Measurements from ENCODE around the gene GNB5. TPM values are rescaled to one million over a fixed set of nuclear protein-coding genes. Genes with fewer than 3 reads are reported as not detected.

The GNB5 gene
- total RNA-seq, 1 donor from 2014 or later = 25.6 TPM

- H2AFZ ChIP-seq (ENCODE audit: low read depth, low read length) = no peak overlapping the region
- H3K27ac ChIP-seq (ENCODE audit: low read depth, low read length) = no peak overlapping the region
- Mint-ChIP-seq H3K27ac (ENCODE audit: unreplicated experiment) (no peak overlapping the region), H3K4me3 (ENCODE audit: unreplicated experiment) (no peak overlapping the region), H3K27me3 (ENCODE audit: low read depth, unreplicated experiment) (no peaks in the 10 kb centered on the region), H3K9me3 (ENCODE audit: unreplicated experiment) (no peaks in the 10 kb centered on the region), H3K4me1 (ENCODE audit: low read depth, unreplicated experiment) (peaks cover 8% of the 10 kb centered on the region), H3K36me3 (ENCODE audit: low read depth, unreplicated experiment) (peaks cover 9% of the 10 kb centered on the region)
- no peaks in the 10 kb centered on the region for H3K27me3 ChIP-seq (ENCODE audit: insufficient read depth, low read length)
- H3K9ac ChIP-seq (ENCODE audit: low read length) = no peak overlapping the region
- DNase-seq (ENCODE audit: low read depth) (no peak), FAIRE-seq (no peak)
- H3K9me3 ChIP-seq (ENCODE audit: insufficient read depth, low read depth, low read length) = no peaks in the 10 kb centered on the region
- H3K36me3 ChIP-seq (ENCODE audit: insufficient read depth, low read length) = peaks cover 4% of the 10 kb centered on the region
- H3K4me3 ChIP-seq (ENCODE audit: insufficient read depth, low read depth, low read length) = no peak overlapping the region
- TF ChIP-seq EZH2 (IDR thresholded peaks at IDR 0.05; ENCODE audit: insufficient read depth, low read length) (no peak), CTCF (IDR thresholded peaks at IDR 0.05; ENCODE audit: insufficient read depth, low read depth, low read length) (no peak)
- no peak overlapping the region for H3K4me2 ChIP-seq (ENCODE audit: low read length)
- H4K20me1 ChIP-seq (ENCODE audit: insufficient read depth, low read length) = no peaks in the 10 kb centered on the region
- no peaks in the 10 kb centered on the region for H3K79me2 ChIP-seq (ENCODE audit: insufficient read depth, low read length)
- H3K4me1 ChIP-seq (ENCODE audit: insufficient read depth, low read length) = peaks cover 9% of the 10 kb centered on the region
These were observed 62.6 kb downstream of the GNB5 start for GRCh38 chr15:52128568-52128967.

DNA sequence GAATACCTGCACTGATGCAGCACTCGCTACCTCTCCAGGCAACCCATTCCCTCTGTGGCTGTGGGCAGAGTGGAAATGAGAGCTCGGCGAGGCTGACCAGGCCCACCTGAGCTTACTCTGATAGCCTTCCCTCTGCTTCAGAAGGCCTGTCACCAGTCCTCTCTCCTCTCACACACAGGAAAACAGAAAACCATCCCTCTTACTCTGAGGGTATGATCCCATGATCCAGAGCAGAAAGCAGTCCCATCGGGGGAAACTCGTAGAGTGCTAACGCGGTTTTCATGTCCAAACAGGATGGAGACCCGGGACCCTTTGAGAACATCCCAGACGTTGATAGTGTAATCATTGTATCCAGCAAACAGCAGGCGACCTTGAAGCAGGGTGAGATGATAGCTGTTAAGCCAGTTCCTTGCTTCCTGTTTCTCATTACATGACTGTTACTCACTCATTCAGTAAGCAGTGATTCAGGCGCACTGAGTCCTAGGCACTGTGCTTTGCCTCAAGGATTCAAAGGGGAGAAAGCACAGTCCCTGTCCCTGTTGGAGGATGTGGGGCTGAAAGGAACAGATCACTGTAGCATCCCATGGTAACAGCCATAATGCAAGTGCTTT lies 66.8 kb downstream of the GNB5 start:
- H3K79me2 ChIP-seq (ENCODE audit: insufficient read depth, low read length) = no peaks in the 10 kb centered on the region
- TF ChIP-seq CTCF (IDR thresholded peaks at IDR 0.05; ENCODE audit: insufficient read depth, low read depth, low read length) = no peak
- no peak for TF ChIP-seq EZH2 (IDR thresholded peaks at IDR 0.05; ENCODE audit: insufficient read depth, low read length)
- no peaks in the 10 kb centered on the region for H3K27me3 ChIP-seq (ENCODE audit: insufficient read depth, low read length)
- H2AFZ ChIP-seq (ENCODE audit: low read depth, low read length) = peak overlapping the region; percentile 24
- H3K27ac Mint-ChIP-seq (ENCODE audit: unreplicated experiment) = no peak overlapping the region
- H3K9me3 Mint-ChIP-seq (ENCODE audit: unreplicated experiment) = no peaks in the 10 kb centered on the region
- no peak overlapping the region for H3K9ac ChIP-seq (ENCODE audit: low read length)
- no peaks in the 10 kb centered on the region for H3K9me3 ChIP-seq (ENCODE audit: insufficient read depth, low read depth, low read length)
- no peak for DNase-seq (ENCODE audit: low read depth)
- H3K27me3 Mint-ChIP-seq (ENCODE audit: low read depth, unreplicated experiment) = no peaks in the 10 kb centered on the region
- H4K20me1 ChIP-seq (ENCODE audit: insufficient read depth, low read length) = no peaks in the 10 kb centered on the region
- no peak overlapping the region for H3K27ac ChIP-seq (ENCODE audit: low read depth, low read length)
- H3K4me2 ChIP-seq (ENCODE audit: low read length) = peak overlapping the region; percentile 48
- H3K4me3 Mint-ChIP-seq (ENCODE audit: unreplicated experiment) = no peak overlapping the region
- no peak overlapping the region for H3K4me3 ChIP-seq (ENCODE audit: insufficient read depth, low read depth, low read length)
- H3K36me3 Mint-ChIP-seq (ENCODE audit: low read depth, unreplicated experiment) = peaks cover 2% of the 10 kb centered on the region
- FAIRE-seq = peak; percentile 39
- H3K36me3 ChIP-seq (ENCODE audit: insufficient read depth, low read length) = no peaks in the 10 kb centered on the region
- peaks cover 8% of the 10 kb centered on the region for H3K4me1 Mint-ChIP-seq (ENCODE audit: low read depth, unreplicated experiment)
- H3K4me1 ChIP-seq (ENCODE audit: insufficient read depth, low read length) = peaks cover 9% of the 10 kb centered on the region

- Mint-ChIP-seq H3K27me3 (ENCODE audit: low read depth, unreplicated experiment) (no peaks in the 10 kb centered on the region), H3K27ac (ENCODE audit: unreplicated experiment) (no peak overlapping the region), H3K36me3 (ENCODE audit: low read depth, unreplicated experiment) (peaks cover 2% of the 10 kb centered on the region), H3K9me3 (ENCODE audit: unreplicated experiment) (no peaks in the 10 kb centered on the region), H3K4me3 (ENCODE audit: unreplicated experiment) (no peak overlapping the region), H3K4me1 (ENCODE audit: low read depth, unreplicated experiment) (peaks cover 12% of the 10 kb centered on the region)
- H3K9ac ChIP-seq (ENCODE audit: low read length) = no peak overlapping the region
- no peak for FAIRE-seq
- no peak overlapping the region for H3K4me3 ChIP-seq (ENCODE audit: insufficient read depth, low read depth, low read length)
- H3K27ac ChIP-seq (ENCODE audit: low read depth, low read length) = no peak overlapping the region
- no peaks in the 10 kb centered on the region for H3K79me2 ChIP-seq (ENCODE audit: insufficient read depth, low read length)
- no peaks in the 10 kb centered on the region for H3K27me3 ChIP-seq (ENCODE audit: insufficient read depth, low read length)
- no peak overlapping the region for H2AFZ ChIP-seq (ENCODE audit: low read depth, low read length)
- peaks cover 9% of the 10 kb centered on the region for H3K4me1 ChIP-seq (ENCODE audit: insufficient read depth, low read length)
- no peak for DNase-seq (ENCODE audit: low read depth)
- H3K9me3 ChIP-seq (ENCODE audit: insufficient read depth, low read depth, low read length) = no peaks in the 10 kb centered on the region
- H4K20me1 ChIP-seq (ENCODE audit: insufficient read depth, low read length) = no peaks in the 10 kb centered on the region
- H3K4me2 ChIP-seq (ENCODE audit: low read length) = no peak overlapping the region
- H3K36me3 ChIP-seq (ENCODE audit: insufficient read depth, low read length) = no peaks in the 10 kb centered on the region
- TF ChIP-seq EZH2 (IDR thresholded peaks at IDR 0.05; ENCODE audit: insufficient read depth, low read length) (no peak), CTCF (IDR thresholded peaks at IDR 0.05; ENCODE audit: insufficient read depth, low read depth, low read length) (no peak)
These were observed 69.3 kb downstream of the GNB5 start for GRCh38 chr15:52121896-52122295.
